Measurements from ENCODE around the gene TEX36.
"Not testable (repeated sequence)": the region's sequence is repeated elsewhere in the genome, so short reads cannot be mapped to it uniquely, and the experiment has no call there.

Gene TEX36

GRCh38 chr10:125692196-125692595, 9.2 kb upstream of the TEX36 start:
- no peak for DNase-seq

GRCh38 chr10:125691160-125691981, 8.4 kb upstream of the TEX36 start:
- no peak for DNase-seq

- no peak for DNase-seq
These were observed 7.1 kb upstream of the TEX36 start for GRCh38 chr10:125689955-125690569.

- no peak for DNase-seq
These were observed 4.7 kb upstream of the TEX36 start for GRCh38 chr10:125687507-125688185.

GRCh38 chr10:125684581-125684980, 1.6 kb upstream of the TEX36 start:
- no peak for DNase-seq

GRCh38 chr10:125683821-125684220, 858 bp upstream of the TEX36 start:
- no peak for DNase-seq

- no peak for DNase-seq
These were observed 3.5 kb downstream of the TEX36 start for GRCh38 chr10:125679436-125679835.

GRCh38 chr10:125672884-125673283, 10.1 kb downstream of the TEX36 start:
- no peak for DNase-seq

GRCh38 chr10:125662584-125662983, 20.4 kb downstream of the TEX36 start:
- DNase-seq = no peak

- no peak for DNase-seq
These were observed 20.9 kb downstream of the TEX36 start for GRCh38 chr10:125661941-125662515.

- no peak for DNase-seq
These were observed 21.5 kb downstream of the TEX36 start for GRCh38 chr10:125661431-125661940.

- DNase-seq = no peak
These were observed 23.9 kb downstream of the TEX36 start for GRCh38 chr10:125659071-125659470.

- no peak for DNase-seq
These were observed 26.4 kb downstream of the TEX36 start for GRCh38 chr10:125656523-125656922.

- DNase-seq = not testable (repeated sequence)
These were observed 29.9 kb downstream of the TEX36 start for GRCh38 chr10:125653113-125653512.

GRCh38 chr10:125646311-125646710, 36.7 kb downstream of the TEX36 start:
- DNase-seq = no peak

- no peak for DNase-seq
These were observed 41.6 kb downstream of the TEX36 start for GRCh38 chr10:125641398-125641797.

GRCh38 chr10:125640653-125641052, 42.3 kb downstream of the TEX36 start:
- DNase-seq = no peak

- no peak for DNase-seq
These were observed 43.1 kb downstream of the TEX36 start for GRCh38 chr10:125639846-125640245.

GRCh38 chr10:125638555-125638954, 44.4 kb downstream of the TEX36 start:
- no peak for DNase-seq

GRCh38 chr10:125637496-125637895, 45.5 kb downstream of the TEX36 start:
- no peak for DNase-seq

GRCh38 chr10:125634606-125635005, 48.4 kb downstream of the TEX36 start:
- no peak for DNase-seq

GRCh38 chr10:125633517-125633999, 49.4 kb downstream of the TEX36 start:
- peak; percentile 2 for DNase-seq

GRCh38 chr10:125631806-125632205, 51.2 kb downstream of the TEX36 start:
- DNase-seq = no peak

Measured in NCI-H524 treated with DMSO at 0.1 percent for 48 hours (cell line).